ENCODE data around the gene TMEM179. TPM values are rescaled to one million over a fixed set of nuclear protein-coding genes. Genes with fewer than 3 reads are reported as not detected.

The TMEM179 gene
- polyA plus RNA-seq, 1 donor (not counting 4 experiments of a cell fraction or from before 2014, with no cell fraction given), result not detected

DNA sequence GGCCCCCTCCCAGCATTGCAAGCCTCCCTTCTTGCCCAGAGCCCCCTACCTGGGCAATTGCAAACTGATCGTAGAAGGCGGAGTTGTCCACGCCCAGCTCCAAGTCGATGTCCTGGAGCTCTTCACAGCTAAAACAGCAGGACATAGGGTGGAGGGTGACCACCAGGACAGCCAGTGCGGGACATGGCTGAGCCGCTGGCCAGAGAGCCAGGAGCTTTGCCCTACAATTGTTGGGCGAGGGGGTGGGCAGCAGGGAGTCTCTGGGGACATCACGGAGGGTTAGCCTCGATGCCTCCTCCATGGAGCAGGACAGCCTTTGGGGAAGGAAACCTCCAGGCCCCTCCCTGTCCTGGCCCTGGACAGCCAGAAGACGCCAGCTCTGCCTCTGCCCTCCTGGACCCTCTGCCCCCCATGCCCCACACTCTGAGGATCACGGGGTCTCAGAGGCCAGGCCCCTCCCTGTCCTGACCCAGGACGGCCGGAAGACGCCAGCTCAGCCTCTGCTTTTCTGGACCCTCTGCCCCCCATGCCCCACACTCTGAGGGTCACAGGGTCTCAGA is 9.4 kb downstream of the TMEM179 start:
- Histone ChIP-seq H3K4me3 (ENCODE audit: control insufficient read depth in 2 of 3, extremely low read depth in 1 of 3, insufficient read depth in 2 of 3, low read depth in 1 of 3, low read length in 3 of 3) (no peak overlapping the region), H2AFZ (ENCODE audit: control insufficient read depth, low read length) (no peak overlapping the region), H3K27ac (ENCODE audit: control insufficient read depth, insufficient read depth, low read length) (no peak overlapping the region), H4K20me1 (ENCODE audit: control insufficient read depth, extremely low read depth, insufficient read depth, low read length) (peaks cover 2% of the 10 kb centered on the region), H3K27me3 (ENCODE audit: control insufficient read depth, extremely low read depth, insufficient read depth, low read length) (no peaks in the 10 kb centered on the region), H3K9ac (ENCODE audit: control insufficient read depth, extremely low read depth, insufficient read depth, low read length) (no peak overlapping the region), H3K36me3 (ENCODE audit: control insufficient read depth in 2 of 2, extremely low read depth in 1 of 2, insufficient read depth in 2 of 2, low read length in 2 of 2) (no peaks in the 10 kb centered on the region), H3K4me2 (ENCODE audit: control insufficient read depth, extremely low read depth, insufficient read depth, low read depth, low read length) (no peak overlapping the region), H3K79me2 (ENCODE audit: control insufficient read depth, insufficient read depth, low read length) (no peaks in the 10 kb centered on the region), H3K9me1 (ENCODE audit: control insufficient read depth, extremely low read depth, insufficient read depth, low read length) (no peaks in the 10 kb centered on the region), H3K9me3 (ENCODE audit: control insufficient read depth, low read depth, low read length) (no peaks in the 10 kb centered on the region), H3K4me1 (ENCODE audit: control insufficient read depth, extremely low read depth, insufficient read depth, low read length) (no peaks in the 10 kb centered on the region)
- dilution Hi-C loops (cut with MboI; ENCODE audit: extremely low pct_ligation_motif_present, low sequenced_read_pairs), result no loop called here
- TF ChIP-seq, protein P1, sequence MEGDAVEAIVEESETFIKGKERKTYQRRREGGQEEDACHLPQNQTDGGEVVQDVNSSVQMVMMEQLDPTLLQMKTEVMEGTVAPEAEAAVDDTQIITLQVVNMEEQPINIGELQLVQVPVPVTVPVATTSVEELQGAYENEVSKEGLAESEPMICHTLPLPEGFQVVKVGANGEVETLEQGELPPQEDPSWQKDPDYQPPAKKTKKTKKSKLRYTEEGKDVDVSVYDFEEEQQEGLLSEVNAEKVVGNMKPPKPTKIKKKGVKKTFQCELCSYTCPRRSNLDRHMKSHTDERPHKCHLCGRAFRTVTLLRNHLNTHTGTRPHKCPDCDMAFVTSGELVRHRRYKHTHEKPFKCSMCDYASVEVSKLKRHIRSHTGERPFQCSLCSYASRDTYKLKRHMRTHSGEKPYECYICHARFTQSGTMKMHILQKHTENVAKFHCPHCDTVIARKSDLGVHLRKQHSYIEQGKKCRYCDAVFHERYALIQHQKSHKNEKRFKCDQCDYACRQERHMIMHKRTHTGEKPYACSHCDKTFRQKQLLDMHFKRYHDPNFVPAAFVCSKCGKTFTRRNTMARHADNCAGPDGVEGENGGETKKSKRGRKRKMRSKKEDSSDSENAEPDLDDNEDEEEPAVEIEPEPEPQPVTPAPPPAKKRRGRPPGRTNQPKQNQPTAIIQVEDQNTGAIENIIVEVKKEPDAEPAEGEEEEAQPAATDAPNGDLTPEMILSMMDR (optimal IDR thresholded peaks at IDR 0.05 in 1 of 3, IDR thresholded peaks at IDR 0.05 in 1 of 3, conservative IDR thresholded peaks at IDR 0.05 in 1 of 3; ENCODE audit: extremely low read depth in 1 of 3, insufficient read depth in 2 of 3, low read length in 3 of 3), result no peak
- TF ChIP-seq EZH2 (IDR thresholded peaks at IDR 0.05; ENCODE audit: low read length), result no peak
- FAIRE-seq (no peak), DNase-seq (ENCODE audit: low read depth, low spot score) (no peak)

DNA sequence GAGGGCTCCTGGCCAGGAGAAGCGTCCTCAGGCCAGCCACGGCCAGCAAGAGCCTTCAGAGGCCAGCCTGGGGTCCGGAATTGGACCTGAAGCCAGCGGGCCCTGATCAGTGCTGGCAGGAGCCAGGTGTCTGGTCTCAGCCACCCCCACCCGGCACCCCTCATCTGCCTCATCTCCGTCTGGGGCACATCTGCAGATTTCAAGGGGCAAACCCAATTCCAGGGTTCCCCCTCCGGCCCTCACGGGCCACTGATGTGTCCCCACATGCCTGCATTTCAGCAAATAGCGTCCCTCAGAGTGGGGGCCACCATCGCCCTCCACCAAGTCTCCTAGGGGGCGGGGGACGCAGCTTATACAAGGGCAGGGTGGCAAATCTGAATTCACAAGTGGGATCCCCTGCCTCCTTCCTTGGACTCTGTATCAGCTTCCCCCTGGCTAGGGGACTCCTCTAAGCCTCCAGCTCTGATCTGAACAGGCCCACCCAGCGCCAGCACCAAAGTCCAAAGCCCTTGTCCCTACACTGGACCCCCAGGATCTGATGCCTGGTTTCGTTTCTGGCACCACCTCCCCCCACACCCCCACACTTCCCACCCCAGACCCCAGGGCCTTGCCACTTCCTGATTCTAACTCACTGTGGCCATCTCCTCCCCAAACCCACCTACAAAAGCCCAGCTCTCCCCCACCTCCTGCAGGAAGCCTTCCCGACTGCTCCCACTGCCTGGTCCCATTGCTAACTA is 10.1 kb downstream of the TMEM179 start:
- dilution Hi-C loops (cut with MboI; ENCODE audit: extremely low pct_ligation_motif_present, low sequenced_read_pairs), result no loop called here
- H3K9ac ChIP-seq (ENCODE audit: control insufficient read depth, extremely low read depth, insufficient read depth, low read length), result no peak overlapping the region
- H2AFZ ChIP-seq (ENCODE audit: control insufficient read depth, low read length), result no peak overlapping the region
- H3K4me3 ChIP-seq (ENCODE audit: control insufficient read depth in 2 of 3, extremely low read depth in 1 of 3, insufficient read depth in 2 of 3, low read depth in 1 of 3, low read length in 3 of 3), result no peak overlapping the region
- H3K27ac ChIP-seq (ENCODE audit: control insufficient read depth, insufficient read depth, low read length), result no peak overlapping the region
- DNase-seq (ENCODE audit: low read depth, low spot score) (no peak), FAIRE-seq (no peak)
- H3K79me2 ChIP-seq (ENCODE audit: control insufficient read depth, insufficient read depth, low read length), result no peaks in the 10 kb centered on the region
- H3K4me1 ChIP-seq (ENCODE audit: control insufficient read depth, extremely low read depth, insufficient read depth, low read length), result no peaks in the 10 kb centered on the region
- TF ChIP-seq EZH2 (IDR thresholded peaks at IDR 0.05; ENCODE audit: low read length), result no peak
- TF ChIP-seq, protein P1 (optimal IDR thresholded peaks at IDR 0.05 in 1 of 3, IDR thresholded peaks at IDR 0.05 in 1 of 3, conservative IDR thresholded peaks at IDR 0.05 in 1 of 3; ENCODE audit: extremely low read depth in 1 of 3, insufficient read depth in 2 of 3, low read length in 3 of 3), result no peak
- no peaks in the 10 kb centered on the region for H3K9me3 ChIP-seq (ENCODE audit: control insufficient read depth, low read depth, low read length)
- no peaks in the 10 kb centered on the region for H3K27me3 ChIP-seq (ENCODE audit: control insufficient read depth, extremely low read depth, insufficient read depth, low read length)
- H3K36me3 ChIP-seq (ENCODE audit: control insufficient read depth in 2 of 2, extremely low read depth in 1 of 2, insufficient read depth in 2 of 2, low read length in 2 of 2), result no peaks in the 10 kb centered on the region
- H3K4me2 ChIP-seq (ENCODE audit: control insufficient read depth, extremely low read depth, insufficient read depth, low read depth, low read length), result no peak overlapping the region
- no peaks in the 10 kb centered on the region for H3K9me1 ChIP-seq (ENCODE audit: control insufficient read depth, extremely low read depth, insufficient read depth, low read length)
- H4K20me1 ChIP-seq (ENCODE audit: control insufficient read depth, extremely low read depth, insufficient read depth, low read length), result peaks cover 2% of the 10 kb centered on the region
